MCF 10A (cell line): ENCODE measurements around the gene CACNA2D4. TPM values are rescaled to one million over a fixed set of nuclear protein-coding genes. Genes with fewer than 3 reads are reported as not detected.

Experiments
- BruUV-seq: library from RNA; stranded (reverse); fragments of 400-500 nt; replicated peaks from 2 replicates; lab custom pipeline; 2021; lab: Mats Ljungman, UMichigan
- CTCF ChIA-PET: fragments of 300-600 bp; sonication (Branson Sonifier 250); formaldehyde crosslinking; extraction: SDS; loops from one replicate; lab custom pipeline; 2021; ENCODE audit warnings: antibody characterized with exemption, inconsistent platforms; lab: Yijun Ruan, JAX
- POLR2A ChIA-PET: fragments of 300-600, 350-650 bp; sonication (Branson Sonifier 250); formaldehyde crosslinking; extraction: SDS; loops from one replicate; lab custom pipeline; 2020; ENCODE audit warnings: antibody characterized with exemption, inconsistent platforms; lab: Yijun Ruan, JAX
- DNase-seq: peaks from one replicate; pipeline ENCODE4 v3.0.0-alpha.2; 2018; ENCODE audit not compliant: unreplicated experiment
- H3K27ac Mint-ChIP-seq: one replicate; pipeline ENCODE4 v1.8.0; 2022; ENCODE audit warnings: mild to moderate bottlenecking, low read depth, mixed read lengths; ENCODE audit not compliant: unreplicated experiment
- H3K27me3 Mint-ChIP-seq: one replicate; pipeline ENCODE4 v1.8.0; 2022; ENCODE audit warnings: mixed read lengths; ENCODE audit not compliant: insufficient read depth, unreplicated experiment
- H3K36me3 Mint-ChIP-seq: one replicate; pipeline ENCODE4 v1.8.0; 2022; ENCODE audit warnings: mild to moderate bottlenecking, moderate library complexity, mixed read lengths; ENCODE audit not compliant: insufficient read depth, unreplicated experiment
- H3K4me1 Mint-ChIP-seq: one replicate; pipeline ENCODE4 v1.8.0; 2022; ENCODE audit warnings: mixed read lengths; ENCODE audit not compliant: insufficient read depth, unreplicated experiment
- H3K4me3 Mint-ChIP-seq: one replicate; pipeline ENCODE4 v1.8.0; 2022; ENCODE audit warnings: mild to moderate bottlenecking, moderate library complexity, mixed read lengths; ENCODE audit not compliant: unreplicated experiment
- H3K9me3 Mint-ChIP-seq: one replicate; pipeline ENCODE4 v1.8.0; 2022; ENCODE audit warnings: mixed read lengths; ENCODE audit not compliant: unreplicated experiment
- CTCF ChIP-seq: fragments of 200-600 bp; IDR thresholded peaks from one replicate; pipeline ENCODE4 v1.8.0; 2022; ENCODE audit warnings: antibody characterized with exemption, mild to moderate bottlenecking; ENCODE audit not compliant: unreplicated experiment
- intact Hi-C: fragments of 100-400 bp; cut with micrococcal nuclease; formaldehyde crosslinking; loops from 2 replicates; pipeline ENCODE4 v1.14.1; 2022
- total RNA-seq: library from RNA; stranded (reverse); gene quantifications from 2 replicates; pipeline ENCODE4 v1.2.3, GENCODE V29; 2022

CACNA2D4 gene
- total RNA-seq, 1 experiment from 2014 or later = not detected

DNA sequence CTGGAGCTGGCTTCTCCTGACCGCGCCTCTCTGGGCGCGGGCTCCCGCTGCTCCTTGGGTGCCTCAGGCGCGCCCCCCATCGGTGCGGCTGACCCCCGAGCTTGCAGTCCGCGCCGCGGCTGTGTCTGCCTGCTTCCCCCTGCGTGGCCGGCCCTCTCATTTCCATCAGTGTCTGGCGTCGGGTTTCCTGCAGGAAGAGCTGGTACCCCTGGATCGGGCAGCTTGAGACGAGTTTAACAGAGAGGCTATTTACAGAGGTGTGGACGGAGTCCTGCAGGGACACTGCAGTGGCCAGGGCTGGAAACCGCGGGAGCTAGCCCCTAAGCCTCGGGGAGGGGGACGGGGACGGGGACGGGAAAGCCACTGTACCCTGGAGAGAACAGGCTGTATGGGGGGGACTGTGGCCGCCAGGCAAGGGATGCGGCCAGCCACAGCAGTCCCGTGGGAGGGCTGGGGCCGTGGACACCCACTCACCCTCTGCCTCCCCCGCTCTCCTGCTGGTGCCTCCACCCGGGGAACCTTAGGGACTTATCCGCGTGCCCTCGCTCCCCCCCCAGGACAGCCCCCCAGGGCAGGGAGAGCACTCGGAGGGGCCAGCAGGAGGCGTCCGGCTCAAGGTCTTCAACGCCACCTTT is 3.7 kb upstream of the CACNA2D4 start:
- H3K9me3 Mint-ChIP-seq = no peaks in the 10 kb centered on the region
- intact Hi-C loops = no loop called here
- ChIA-PET POLR2A (no interaction called here), CTCF (interaction anchor here (0.5 to 1.6 kb wide), 6 partner anchors 18 to 298 kb away, joined by 3 to 6 read pairs (median 3); no protein-coding TSS in a partner anchor)
- DNase-seq = no peak
- H3K27me3 Mint-ChIP-seq = peaks cover 40% of the 10 kb centered on the region
- no peak overlapping the region for H3K27ac Mint-ChIP-seq
- H3K4me1 Mint-ChIP-seq = no peaks in the 10 kb centered on the region
- H3K4me3 Mint-ChIP-seq = no peak overlapping the region
- BruUV-seq = no TSS peak
- peaks cover 4% of the 10 kb centered on the region for H3K36me3 Mint-ChIP-seq
- TF ChIP-seq CTCF = no peak

- H3K9me3 Mint-ChIP-seq = no peaks in the 10 kb centered on the region
- no peaks in the 10 kb centered on the region for H3K4me1 Mint-ChIP-seq
- BruUV-seq = no TSS peak
- ChIA-PET CTCF (interaction anchor here (1.6 kb wide), 1 partner anchor 19 kb away, joined by 6 read pairs; no protein-coding TSS in a partner anchor), POLR2A (interaction anchor here (1.1 kb wide), 1 partner anchor 18 kb away, joined by 3 read pairs; no protein-coding TSS in a partner anchor)
- no peak for TF ChIP-seq CTCF
- DNase-seq = no peak
- peaks cover 4% of the 10 kb centered on the region for H3K36me3 Mint-ChIP-seq
- H3K4me3 Mint-ChIP-seq = no peak overlapping the region
- peaks cover 38% of the 10 kb centered on the region for H3K27me3 Mint-ChIP-seq
- intact Hi-C loops = no loop called here
- no peak overlapping the region for H3K27ac Mint-ChIP-seq
These were observed 2.5 kb upstream of the CACNA2D4 start for GRCh38 chr12:1920971-1921370.

DNA sequence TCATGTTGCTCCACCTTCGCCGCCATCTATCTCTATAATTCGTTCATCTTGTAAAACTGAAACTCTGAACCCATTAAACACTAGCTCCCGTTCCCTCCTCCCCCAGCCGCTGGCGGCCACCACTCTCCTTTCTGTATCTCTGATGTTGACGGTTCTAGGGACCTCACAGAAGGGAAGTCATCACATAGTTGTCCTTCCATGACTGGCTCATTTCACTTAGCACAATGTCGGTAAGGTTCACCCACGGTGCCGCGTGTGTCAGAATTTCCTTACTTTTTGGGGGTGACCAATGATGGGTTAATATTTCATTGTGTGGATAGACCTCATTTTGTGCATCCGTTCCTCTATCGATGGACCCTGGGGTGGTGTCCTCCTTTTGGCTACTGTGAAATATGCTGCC is 2.0 kb upstream of the CACNA2D4 start:
- Mint-ChIP-seq H3K27me3 (peaks cover 41% of the 10 kb centered on the region), H3K27ac (no peak overlapping the region), H3K4me1 (no peaks in the 10 kb centered on the region), H3K4me3 (no peak overlapping the region), H3K9me3 (no peaks in the 10 kb centered on the region), H3K36me3 (peaks cover 4% of the 10 kb centered on the region)
- POLR2A ChIA-PET = interaction anchor here (1.1 kb wide), 1 partner anchor 18 kb away, joined by 3 read pairs; no protein-coding TSS in a partner anchor
- BruUV-seq = no TSS peak
- TF ChIP-seq CTCF = no peak
- intact Hi-C loops = no loop called here
- CTCF ChIA-PET = interaction anchor here (1.9 kb wide), 1 partner anchor 20 kb away, joined by 6 read pairs; no protein-coding TSS in a partner anchor
- DNase-seq = no peak

- no TSS peak for BruUV-seq
- DNase-seq = no peak
- Mint-ChIP-seq H3K4me3 (no peak overlapping the region), H3K4me1 (no peaks in the 10 kb centered on the region), H3K36me3 (peaks cover under 1% of the 10 kb centered on the region), H3K27me3 (peaks cover 35% of the 10 kb centered on the region), H3K9me3 (no peaks in the 10 kb centered on the region), H3K27ac (no peak overlapping the region)
- TF ChIP-seq CTCF = no peak
- CTCF ChIA-PET = interaction anchor here (1.9 kb wide), 1 partner anchor 21 kb away, joined by 6 read pairs; no protein-coding TSS in a partner anchor
- intact Hi-C loops = no loop called here
- POLR2A ChIA-PET = interaction anchor here (1.1 kb wide), 1 partner anchor 17 kb away, joined by 3 read pairs; no protein-coding TSS in a partner anchor
These were observed 1.3 kb upstream of the CACNA2D4 start for GRCh38 chr12:1919763-1920162.
